Bronchial epithelial cell (primary cell): ENCODE data around the gene PIK3AP1. TPM values are rescaled to one million over a fixed set of nuclear protein-coding genes. Genes with fewer than 3 reads are reported as not detected.

ENCODE experiments used
- DNase-seq: peaks from one replicate; pipeline ENCODE4 v3.0.0-alpha.2; 2010; ENCODE audit warnings: low read depth
- FAIRE-seq: peaks from 2 replicates; lab custom pipeline; 2011; peaks lifted over from hg19 to GRCh38; lab: Jason Lieb, UNC
- H3K27me3 ChIP-seq: 2 replicates; pipeline ENCODE4 v1.5.1; 2011; ENCODE audit warnings: low read length; ENCODE audit not compliant: control insufficient read depth, insufficient read depth
- H3K36me3 ChIP-seq: 2 replicates; pipeline ENCODE4 v1.5.1; 2011; ENCODE audit warnings: low read length; ENCODE audit not compliant: control insufficient read depth, insufficient read depth
- H3K4me3 ChIP-seq: 2 replicates; pipeline ENCODE4 v1.5.1; 2011; ENCODE audit warnings: mild to moderate bottlenecking, low read depth, low read length, control low read depth
- CTCF ChIP-seq: IDR thresholded peaks from 2 replicates; pipeline ENCODE4 v1.5.1; 2011; ENCODE audit warnings: mild to moderate bottlenecking, moderate library complexity, low read length, control low read depth, inconsistent platforms; ENCODE audit not compliant: insufficient read depth, severe bottlenecking
- total RNA-seq: library from RNA; depleted of rRNA; stranded (reverse); fragments of >200 nt; gene quantifications from 2 replicates; pipeline ENCODE4 v1.2.1, GENCODE V29; 2014

The PIK3AP1 gene
- total RNA-seq, 1 donor from 2014 or later, result 2.1 TPM

DNA sequence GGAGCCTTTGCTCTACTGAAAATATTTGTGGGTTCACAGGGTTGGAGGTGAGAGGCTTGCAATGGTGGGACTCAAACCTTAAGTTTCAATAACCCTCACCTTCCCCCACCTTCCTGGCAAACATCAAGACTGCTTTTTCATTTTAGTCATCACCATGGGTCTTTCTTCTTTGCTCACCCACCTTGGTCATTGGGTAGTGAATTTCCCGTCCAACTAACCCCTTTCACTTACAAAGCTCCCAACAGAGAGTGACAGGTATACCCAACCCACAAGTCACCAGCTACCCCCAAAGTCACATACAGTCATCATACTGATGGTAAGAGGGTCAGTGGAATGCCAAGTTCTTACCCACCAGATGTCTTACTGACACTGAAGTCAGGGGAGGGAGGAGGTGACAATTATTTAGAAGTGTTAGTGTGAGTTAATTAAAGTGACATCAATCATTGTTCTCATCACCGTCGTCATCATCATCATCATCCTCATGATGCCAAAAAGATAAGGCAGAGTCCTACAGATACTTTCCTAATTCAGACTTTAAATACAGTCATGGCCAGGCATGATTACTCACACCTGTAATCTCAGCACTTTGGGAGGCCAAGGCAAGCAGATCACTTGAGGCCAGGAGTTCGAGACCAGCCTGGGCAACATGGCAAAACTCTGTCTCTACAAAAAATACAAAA is 49.0 kb downstream of the PIK3AP1 start:
- H3K27me3 ChIP-seq, result no peaks in the 10 kb centered on the region
- no peak overlapping the region for H3K4me3 ChIP-seq
- FAIRE-seq, result no peak
- no peaks in the 10 kb centered on the region for H3K36me3 ChIP-seq
- TF ChIP-seq CTCF, result no peak
- no peak for DNase-seq

DNA sequence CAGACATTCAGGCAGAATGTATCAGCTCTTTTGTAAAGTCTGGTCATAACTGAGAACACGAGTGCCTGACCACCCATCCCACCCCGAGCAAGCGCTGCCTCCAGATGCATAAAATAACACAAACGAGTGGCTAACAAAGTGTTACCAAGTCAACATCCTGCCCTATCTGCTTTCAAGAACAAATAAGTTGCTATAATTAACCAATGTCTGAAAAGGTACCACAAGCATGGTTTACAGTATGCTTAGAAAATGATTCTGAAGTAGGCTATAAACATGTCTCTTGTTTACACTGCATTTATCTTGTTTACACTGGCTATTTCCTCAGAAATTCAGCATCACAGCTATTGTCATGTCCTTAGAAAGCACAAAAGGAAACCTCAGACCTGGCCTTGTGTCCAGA is 49.5 kb downstream of the PIK3AP1 start:
- Histone ChIP-seq H3K36me3 (no peaks in the 10 kb centered on the region), H3K27me3 (no peaks in the 10 kb centered on the region), H3K4me3 (no peak overlapping the region)
- no peak for TF ChIP-seq CTCF
- DNase-seq (no peak), FAIRE-seq (no peak)

- no peak for DNase-seq
- TF ChIP-seq CTCF, result no peak
- H3K27me3 ChIP-seq, result no peaks in the 10 kb centered on the region
- H3K36me3 ChIP-seq, result no peaks in the 10 kb centered on the region
- no peak overlapping the region for H3K4me3 ChIP-seq
- no peak for FAIRE-seq
These were observed 52.9 kb downstream of the PIK3AP1 start for GRCh38 chr10:96667401-96667800.

GRCh38 chr10:96666741-96667140 is 53.6 kb downstream of the PIK3AP1 start:
- Histone ChIP-seq H3K4me3 (no peak overlapping the region), H3K27me3 (no peaks in the 10 kb centered on the region), H3K36me3 (no peaks in the 10 kb centered on the region)
- TF ChIP-seq CTCF, result no peak
- no peak for FAIRE-seq
- DNase-seq, result no peak

- FAIRE-seq (no peak), DNase-seq (peak; percentile 30)
- no peak for TF ChIP-seq CTCF
- no peaks in the 10 kb centered on the region for H3K27me3 ChIP-seq
- no peak overlapping the region for H3K4me3 ChIP-seq
- H3K36me3 ChIP-seq, result no peaks in the 10 kb centered on the region
These were observed 55.0 kb downstream of the PIK3AP1 start for GRCh38 chr10:96665306-96665705.

DNA sequence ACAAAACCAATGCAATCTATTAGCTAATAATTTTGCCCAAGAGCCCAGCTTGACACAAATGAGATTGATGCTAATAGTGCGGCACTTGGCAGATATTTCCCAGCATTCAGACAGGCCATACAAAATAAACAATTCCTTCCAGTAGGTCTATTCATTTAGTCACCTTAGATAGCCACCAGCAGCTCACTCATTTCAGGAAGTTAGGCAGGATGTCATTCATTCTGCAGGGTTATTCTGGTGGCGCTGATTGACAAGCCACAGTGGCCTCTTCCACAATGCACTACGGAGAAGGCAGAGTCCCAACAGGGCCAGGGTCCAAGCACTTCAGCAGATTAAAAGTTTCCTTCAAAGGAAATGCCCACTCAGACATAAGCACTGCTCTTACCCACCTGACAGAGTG is 55.8 kb downstream of the PIK3AP1 start:
- H3K27me3 ChIP-seq, result no peaks in the 10 kb centered on the region
- no peak overlapping the region for H3K4me3 ChIP-seq
- no peak for FAIRE-seq
- no peak for DNase-seq
- H3K36me3 ChIP-seq, result no peaks in the 10 kb centered on the region
- no peak for TF ChIP-seq CTCF
